HG02870 (cell line): ENCODE results near the gene SORCS2.
"Not testable (repeated sequence)": the region's sequence is repeated elsewhere in the genome, so short reads cannot be mapped to it uniquely, and the experiment has no call there.

Source experiments
- ATAC-seq: cut with Tn5 transposase; IDR thresholded peaks from one replicate; pipeline ENCODE4 v1.9.1; 2021; ENCODE audit warnings: mild to moderate bottlenecking, moderate library complexity; ENCODE audit not compliant: unreplicated experiment

SORCS2 gene

DNA sequence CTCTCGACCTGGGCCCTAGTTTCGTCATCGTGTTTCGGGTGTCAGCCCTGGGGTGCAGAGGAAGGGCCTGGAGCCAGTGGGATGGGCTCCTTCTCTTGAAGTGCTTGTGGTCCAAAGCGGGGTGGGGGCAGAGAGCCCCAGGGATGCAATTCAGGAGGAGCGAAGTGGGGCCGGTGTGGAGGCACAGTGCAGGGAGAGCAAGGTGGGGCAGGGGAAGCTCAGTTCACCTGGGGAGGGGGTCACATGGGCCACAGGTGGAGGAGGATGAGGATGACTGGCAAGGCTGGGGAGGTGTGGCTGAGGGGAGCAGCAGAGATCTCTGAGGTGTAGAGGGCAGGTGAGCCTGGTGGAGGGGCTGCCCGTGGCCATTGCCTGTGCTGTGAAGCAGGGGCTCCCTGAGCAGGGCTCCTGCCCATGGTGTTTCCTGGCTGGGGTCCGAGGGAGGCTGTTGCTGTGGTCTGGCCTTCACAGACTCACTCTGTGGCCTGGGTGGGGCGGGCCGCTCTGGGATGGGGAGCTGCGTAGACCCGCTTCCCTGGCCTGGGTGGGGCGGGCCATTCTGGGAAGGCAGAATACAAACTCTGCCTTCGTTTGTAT, 6.9 kb downstream of the SORCS2 start:
- no peak for ATAC-seq

DNA sequence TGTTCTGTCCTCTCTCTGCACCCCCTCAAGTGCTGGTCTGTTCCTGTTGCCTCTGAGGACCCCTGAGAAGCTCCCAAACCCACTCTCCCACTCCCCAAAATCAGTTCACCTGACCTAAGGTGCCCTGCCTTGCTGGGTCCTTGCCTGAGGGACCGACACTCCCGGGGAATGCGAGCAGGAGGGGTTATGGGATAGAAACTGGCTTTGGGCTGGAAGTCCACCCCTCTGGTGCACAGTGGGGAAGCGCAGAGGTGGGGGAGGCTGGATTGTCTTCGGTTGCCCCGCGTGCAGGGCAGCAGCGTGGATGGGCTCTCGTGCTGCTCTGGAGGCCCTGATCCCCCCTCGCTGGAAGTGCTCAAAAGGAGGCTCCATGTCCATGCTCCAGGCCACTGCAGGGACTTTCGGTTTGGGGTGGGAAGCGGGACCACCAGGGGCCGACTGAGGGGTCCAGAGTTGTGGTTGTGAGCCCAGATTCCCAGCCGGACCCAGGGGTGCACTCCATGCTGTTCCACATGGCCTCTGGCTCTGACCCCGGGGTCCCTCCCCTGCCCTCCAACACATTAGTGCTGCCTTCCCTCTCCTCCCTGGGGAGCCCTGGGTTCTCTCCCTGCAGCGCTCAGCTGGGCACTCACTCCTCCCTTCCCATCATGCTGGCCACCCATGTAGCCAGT, 7.6 kb downstream of the SORCS2 start:
- ATAC-seq: no peak

DNA sequence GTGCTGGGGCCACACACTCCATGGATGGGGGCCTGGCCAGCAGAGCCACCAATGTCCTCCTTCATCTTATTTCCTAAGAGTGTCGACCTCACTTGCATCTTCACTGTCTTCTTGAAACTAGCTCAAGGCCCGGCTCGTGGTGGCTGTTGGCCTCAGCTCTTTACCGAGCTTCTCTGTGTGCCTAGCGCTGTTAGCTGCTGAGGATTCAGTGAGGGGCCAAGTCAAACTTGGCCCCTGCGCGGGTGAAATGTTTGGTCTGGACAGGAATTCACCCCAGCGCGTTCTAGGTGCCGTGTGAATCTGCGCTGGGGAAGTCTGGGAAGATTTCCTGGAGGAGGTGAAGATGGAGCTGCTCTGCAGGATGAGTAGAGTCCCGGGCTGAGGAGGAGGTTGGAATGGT, 8.5 kb downstream of the SORCS2 start:
- ATAC-seq: no peak

DNA sequence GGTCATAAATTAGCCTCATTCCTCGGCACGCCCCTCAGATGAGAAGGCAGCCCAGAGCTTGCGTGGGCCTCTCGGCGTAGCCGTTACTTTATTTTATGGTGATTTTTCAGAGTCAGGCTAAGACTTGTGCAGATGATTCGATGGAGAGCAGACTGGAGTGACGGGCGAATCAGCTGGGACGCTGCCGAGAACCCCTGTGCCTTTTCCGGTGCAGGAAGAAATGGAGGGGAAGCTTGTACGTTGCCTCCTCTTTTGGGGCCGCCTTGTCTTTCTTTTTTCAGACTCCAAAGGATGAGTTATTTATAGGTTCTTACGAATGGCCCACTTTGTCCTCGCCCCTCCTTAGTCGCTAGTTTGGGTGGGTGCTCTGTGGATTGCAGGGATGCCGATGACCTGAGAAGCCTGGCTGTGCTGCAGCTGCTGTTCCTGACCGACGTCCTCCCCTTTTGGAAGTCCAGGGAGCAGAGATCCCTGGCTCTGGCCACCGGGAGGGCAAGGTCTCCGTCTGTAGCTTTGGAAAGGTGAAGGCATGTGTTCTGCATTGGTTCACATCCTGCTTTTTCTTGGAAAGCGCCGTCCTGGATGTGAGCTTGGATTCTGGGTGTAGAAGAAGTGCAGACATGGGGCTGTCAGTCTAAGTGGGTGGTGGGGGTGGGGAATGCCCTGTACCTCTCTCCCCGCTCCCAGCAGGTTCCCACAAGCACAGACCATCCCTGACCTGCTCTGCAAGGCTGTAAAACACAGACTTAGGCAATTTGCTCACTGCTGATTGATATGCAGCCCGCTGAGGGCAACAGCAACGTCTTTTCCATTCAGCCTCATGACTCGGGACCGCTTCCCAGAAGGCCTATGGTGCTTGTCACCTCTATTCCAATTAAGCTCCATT, 9.3 kb downstream of the SORCS2 start:
- no peak for ATAC-seq

DNA sequence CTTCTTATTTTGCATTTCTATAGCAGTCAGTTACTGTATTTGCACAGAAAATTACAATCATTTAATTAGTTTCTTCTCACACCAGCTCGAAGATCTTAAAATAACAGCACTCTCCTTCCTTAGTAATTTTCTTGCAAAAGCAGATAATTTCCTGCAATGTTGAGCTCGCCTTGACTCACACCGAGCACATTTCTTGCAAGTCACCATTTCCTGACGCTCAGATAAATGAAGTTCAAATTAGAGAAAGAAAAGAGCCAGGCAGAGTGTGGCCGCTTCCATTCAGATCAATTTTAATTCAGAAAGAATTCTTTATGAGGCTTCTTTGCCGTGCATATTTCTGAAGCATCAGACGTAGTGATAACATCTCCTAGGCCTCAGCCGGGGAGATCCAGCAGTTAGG, 10.1 kb downstream of the SORCS2 start:
- ATAC-seq: no peak

DNA sequence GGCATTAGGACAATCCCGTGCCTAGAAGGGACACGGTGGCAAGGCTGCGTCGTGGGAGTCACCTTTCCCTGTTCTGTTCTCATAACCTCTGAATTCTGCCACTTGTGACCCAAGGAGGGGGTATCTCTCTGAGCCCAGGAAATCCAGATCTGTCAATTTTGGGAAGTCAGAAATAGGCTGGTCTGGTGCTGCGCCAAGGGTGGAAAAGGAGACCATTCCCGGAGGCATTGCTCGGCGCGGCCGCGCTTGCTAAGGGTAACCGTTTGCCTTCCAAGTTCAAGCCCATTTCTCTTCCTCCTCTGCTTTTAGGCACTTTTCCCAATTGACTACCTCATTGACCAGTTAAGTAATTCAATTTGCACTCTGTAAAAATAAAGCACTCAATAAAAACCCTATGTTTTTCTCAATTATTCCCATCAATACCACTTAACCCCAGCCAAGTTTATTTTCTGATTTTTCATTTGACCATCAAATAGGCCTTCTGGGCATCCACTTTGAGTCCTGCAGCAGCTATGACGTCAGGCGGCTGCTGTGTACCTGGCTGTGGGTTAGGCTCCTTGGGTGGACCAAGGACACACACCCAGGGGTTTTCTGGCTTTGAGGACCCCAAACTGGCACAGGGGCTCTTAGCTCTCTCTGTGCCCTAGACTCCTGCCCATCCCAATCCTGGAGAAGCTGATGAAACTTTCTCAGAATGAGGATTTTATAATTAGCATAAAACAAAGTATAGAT, 12.5 kb downstream of the SORCS2 start:
- ATAC-seq: no peak

DNA sequence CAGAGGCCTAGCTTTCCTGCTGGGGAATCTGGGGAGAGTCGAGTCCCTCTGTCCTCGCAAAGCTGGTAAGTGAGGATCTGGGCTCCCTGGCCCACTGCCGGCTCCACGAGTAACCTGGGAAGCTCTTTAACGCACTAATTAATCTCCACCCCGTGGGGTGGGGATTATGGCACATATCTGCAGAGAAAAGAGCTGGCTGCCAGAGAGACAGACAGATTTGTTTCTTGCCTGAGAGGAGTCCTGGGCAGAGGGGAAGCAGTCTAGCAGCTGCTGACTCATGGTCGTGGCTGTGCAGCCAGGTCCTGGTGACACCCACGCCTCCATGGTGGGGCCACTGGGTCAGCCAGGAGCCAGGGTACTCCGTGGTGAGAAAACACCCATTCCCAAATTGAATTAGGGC, 14.0 kb downstream of the SORCS2 start:
- ATAC-seq: no peak

DNA sequence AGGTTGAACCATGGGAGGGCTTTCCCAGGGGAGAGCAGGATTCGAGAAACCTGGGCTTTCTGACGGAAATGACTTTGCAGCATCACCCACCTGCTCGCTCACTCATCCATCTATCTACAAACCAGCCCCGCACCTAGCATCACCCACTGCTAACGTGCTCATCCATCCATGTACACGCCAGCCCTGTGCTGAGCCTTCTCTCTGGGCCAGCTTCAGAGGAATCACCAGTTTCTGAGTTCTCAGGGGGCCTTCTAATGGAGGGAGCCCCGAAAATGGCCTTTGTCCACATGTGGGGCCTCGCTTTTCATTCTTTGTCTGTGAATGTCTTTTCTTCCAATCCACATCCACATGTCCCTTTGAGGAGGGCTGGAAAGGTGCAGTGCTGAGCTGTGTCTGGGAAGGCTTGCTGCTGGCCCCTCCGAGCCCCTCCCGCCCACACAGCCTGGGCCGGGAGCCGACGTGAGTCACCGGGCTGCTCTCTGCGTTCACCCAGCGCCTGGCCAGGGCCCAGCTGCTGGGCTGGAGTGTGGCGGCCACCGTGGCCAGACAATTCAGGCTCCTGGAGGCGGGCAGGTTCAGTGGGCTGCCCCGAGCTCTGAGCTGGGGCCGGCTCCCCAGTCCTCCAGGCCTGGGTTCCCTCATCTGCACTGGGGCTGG, 14.7 kb downstream of the SORCS2 start:
- no peak for ATAC-seq

DNA sequence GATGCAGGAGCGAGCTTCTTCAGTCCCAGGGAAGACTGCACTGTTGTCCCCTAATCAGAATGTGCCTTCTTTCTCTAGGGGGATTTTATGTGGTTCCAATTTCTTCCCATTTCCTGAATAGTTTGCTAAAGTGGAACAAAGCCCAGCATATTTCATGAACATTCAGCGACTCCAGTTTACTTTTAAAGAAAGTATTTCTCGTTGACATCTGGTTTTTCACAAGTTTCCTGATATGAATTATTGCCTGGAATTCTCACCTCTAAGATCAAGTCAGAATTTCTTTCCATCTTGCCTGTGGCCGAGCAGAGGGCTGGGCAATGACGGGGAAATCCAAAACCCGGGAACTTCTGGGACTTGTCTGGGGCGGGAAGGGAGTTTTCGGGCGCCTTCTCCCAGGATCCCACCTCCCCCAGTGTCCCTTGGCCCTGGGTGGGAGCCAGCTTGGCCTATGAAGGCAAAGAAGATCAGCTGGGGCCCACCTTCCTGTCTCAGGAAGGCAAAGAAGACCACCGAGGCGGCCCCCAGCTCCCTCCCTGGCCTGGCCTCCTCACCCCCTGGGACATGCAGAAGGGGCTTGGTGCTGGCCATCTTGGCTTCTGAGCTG, 15.4 kb downstream of the SORCS2 start:
- no peak for ATAC-seq

DNA sequence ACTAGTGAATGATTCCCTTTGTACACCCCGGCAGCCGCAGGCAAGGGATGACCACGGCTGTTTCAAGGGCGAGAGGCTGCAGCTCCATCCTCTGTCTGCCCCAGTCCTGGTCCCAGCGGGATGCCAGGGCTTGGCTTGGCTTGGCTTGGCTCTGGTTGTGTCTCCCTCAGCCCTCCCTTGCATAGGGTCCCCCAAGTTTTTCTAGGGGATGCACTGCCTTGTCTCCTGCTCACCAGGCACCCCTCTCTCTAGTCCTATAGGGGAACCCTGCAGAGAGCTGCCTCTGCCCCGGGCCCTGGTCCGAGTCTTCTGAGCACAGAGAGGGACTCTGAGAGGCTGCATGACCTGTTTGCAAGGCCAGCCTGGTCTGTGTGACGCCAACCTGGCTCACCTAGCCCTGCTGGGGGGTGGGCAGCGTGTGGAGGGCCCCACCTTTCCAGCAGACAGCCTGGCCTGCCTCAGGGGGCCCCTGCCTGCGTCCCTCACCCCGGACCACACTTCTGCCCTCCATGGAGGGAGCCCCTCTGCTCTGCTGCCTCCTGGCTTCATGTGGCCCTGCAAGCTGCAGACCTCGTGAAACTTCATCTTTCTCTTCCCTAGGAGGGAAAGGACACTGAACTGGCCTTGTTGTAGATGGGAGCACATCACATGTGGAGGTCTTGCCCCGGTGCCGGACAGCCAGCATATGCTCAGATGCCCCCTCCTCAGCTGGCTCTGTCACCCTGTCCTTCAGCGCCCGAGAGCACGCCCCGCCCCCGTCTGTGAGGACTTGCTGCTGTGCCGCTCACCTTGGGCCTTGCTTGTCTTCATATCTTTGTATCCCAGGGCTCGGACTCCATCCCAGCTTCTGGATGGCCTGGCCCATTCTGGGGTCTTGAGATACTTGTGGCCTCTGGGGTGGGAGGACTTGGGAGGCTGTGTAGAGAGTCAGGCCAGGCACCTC, 16.4 kb downstream of the SORCS2 start:
- no peak for ATAC-seq

DNA sequence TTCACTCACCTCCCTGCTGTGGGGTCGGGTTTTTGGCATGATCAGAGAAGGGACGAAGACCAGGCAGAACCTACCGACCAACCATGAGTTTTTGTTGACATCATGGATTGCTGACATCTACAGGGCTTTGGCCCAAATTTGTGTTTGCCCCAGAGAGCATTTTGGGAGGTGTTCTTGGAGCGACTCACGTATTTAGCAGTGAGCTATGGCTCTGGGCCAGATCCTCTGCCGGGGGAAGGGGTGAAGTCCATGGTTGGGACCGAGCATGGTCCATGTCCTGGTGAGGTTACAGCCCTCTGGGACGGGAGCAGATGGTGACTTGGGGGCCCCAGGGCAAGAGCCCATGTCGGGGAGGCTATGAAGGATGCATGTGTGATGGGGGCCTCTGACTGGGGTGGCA, 17.4 kb downstream of the SORCS2 start:
- no peak for ATAC-seq

DNA sequence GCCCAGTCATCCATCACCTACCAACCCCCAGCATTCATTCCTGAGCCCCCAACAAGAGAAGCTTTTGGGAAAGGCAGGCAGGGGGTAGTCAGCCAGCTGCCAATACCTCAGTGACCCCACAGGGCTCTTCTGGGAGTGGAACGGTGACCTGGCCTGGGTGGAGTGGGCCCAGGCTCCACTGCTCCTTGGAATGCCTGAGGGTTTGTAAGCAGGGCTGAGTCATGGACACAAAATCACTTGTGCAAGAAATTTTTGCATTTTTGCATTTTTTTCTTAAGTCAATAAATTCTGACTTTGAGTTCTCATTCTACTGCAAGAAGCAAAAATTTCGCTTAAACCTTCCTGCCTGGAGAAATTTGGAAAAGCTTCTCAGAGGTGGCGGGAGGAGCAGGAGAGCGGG, 18.5 kb downstream of the SORCS2 start:
- ATAC-seq: no peak

DNA sequence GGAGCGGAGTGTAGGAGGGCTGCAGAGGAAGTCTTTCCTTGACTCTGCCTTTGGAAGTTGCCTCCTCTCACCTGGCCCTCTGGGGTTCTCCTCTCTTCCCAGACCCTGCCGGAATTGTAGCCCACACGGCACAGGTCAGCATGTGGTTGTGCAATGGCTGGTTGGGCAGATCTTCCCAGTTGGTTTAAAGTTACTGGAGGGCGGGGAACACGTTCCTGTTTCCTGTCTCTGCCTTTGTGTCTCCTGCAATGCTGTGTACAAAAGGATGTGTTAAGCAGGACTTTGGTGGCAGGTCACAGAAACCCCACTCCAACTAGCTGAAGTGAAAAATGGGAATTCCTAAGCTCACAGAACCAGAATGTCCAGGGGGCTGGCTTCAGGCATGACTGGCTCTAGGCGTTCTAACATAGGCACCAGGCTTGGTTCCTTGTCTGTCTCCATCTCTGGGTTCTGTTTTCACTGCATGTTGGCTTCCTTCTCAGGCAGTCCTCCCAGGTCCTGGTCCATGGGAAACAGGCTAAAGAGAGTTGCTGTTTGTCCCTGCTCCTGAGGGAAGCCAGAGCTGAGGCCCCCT, 19.9 kb downstream of the SORCS2 start:
- no peak for ATAC-seq

DNA sequence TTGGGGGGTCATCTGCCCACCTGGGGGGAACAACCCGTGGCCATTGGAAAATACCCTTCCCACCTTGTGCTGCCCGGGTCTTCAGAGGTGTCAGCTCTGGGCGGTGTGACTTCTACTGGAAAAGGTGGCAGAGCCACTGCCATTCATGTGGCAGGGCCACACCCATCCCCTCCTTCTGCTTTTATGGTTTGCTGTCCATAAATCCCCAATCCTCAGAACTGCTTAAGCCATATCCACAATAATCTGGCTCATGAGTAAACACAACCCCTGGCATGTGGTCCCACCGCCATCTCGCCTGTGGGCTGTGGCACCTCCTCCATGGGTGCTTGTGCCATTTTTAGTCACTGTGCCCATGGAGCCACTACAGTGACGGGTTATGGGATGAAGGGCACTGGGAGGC, 20.6 kb downstream of the SORCS2 start:
- no peak for ATAC-seq

DNA sequence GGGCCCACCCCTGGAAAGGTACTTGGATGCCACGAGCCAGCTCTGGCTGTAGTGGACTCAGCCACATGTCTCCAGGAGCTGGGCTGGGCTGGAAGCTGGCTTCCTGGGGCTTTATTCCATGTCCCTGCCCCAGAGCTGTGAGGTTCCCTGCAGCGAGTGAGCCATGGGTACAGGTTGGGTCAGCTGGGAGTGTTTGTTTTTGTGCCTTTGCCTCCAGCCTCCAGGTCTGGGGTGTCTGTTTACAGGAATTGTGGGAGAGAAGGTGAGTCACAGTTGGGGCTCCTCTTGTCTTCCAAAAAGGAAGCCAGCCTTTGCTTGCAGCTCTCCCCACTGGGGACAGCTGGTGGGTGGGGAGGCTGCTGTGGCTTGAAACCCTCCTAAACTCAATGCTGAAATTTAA, 21.5 kb downstream of the SORCS2 start:
- no peak for ATAC-seq

DNA sequence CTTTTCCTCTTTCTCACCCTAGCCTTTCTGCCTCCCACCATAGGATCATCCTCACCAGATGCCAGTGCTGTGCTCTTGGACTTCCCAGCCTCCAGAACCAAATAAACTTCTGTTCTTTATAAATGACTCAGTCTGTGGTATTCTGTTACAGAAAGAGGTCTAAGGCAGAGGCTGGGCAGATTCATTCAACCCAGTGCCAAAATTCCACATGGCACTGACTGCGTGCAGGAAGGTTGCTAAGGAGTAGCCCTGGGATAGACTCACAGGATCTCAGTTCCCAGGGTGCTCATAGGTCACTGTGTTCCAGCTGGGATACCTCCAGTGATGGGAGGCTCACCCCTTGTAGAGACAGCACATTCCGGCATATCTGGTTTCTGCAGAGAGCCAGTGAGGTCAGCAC, 22.0 kb downstream of the SORCS2 start:
- no peak for ATAC-seq

DNA sequence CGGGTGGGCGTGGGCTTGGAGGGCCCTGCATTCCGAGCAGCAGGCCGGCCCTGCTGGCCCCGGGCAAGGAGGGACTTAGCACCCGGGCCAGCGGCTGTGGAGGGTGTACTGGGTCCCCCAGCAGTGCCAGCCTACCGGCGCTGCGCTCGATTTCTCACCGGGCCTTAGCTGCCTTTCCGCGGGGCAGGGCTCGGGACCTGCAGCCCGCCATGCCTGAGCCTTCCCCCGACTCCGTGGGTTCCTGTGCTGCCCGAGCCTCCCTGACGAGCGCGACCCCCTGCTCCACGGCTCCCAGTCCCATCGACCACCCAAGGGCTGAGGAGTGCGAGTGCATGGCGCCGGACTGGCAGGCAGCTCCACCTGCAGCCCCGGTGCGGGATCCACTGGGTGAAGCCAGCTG, 22.8 kb downstream of the SORCS2 start:
- ATAC-seq: not testable (repeated sequence)

DNA sequence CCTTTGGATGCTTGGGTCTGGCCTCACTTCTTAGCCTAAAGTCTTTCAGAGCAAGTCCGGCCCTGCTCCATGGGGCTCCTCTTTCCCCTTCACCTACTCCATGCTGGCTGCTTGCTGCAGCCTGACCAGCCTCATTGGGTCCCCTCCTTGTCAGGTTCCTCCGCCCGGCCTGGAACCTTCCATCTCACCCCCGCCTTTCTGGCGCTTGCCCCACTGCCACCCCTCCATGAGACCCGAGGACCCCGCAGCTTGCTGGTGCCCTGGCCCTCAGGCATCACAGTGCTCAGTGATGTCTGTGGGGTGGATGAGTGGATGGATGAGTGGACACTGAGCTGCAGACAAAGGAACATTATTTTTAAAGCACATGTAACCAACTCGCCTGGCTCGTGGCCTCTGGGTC, 24.7 kb downstream of the SORCS2 start:
- no peak for ATAC-seq
